GM12865 (cell line): ENCODE measurements around the gene GNAT3.

Experiments
- DNase-seq: peaks from one replicate; pipeline ENCODE4 v3.0.0; 2010; ENCODE audit warnings: low read depth
- H3K4me3 ChIP-seq: 2 replicates; pipeline ENCODE4 v1.5.1; 2011; ENCODE audit warnings: mild to moderate bottlenecking, low read depth, low read length, control low read depth
- TF ChIP-seq, protein P1 (sequence below): IDR thresholded peaks from 2 replicates; pipeline ENCODE4 v1.5.1; 2011; ENCODE audit warnings: low read length, control low read depth, low read depth, inconsistent platforms; ENCODE audit not compliant: insufficient read depth; ENCODE audit errors: missing control alignments

Gene GNAT3

DNA sequence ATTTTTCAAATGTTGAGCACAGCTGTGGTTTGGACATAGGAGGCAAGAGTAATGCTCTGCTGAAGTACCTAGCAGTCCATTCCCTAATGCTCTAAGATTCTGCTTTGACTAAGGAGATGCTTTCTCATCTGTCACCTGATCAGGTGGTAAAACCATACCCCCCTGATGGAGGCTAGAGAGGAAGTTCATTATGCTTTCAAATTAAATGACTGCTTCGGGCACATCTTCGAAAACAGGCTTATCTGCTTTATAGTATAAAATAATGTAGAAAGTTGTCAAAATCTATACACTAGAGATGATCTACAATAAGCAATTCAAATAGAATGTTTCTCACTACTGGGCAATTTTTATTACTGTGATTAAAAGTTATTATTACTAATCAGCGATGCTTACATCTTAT lies at the start of gene GNAT3:
Gene GNAT3, minus strand, starts transcription at position 101 of the 400 bp plus-strand sequence. CDS start 138 bp downstream, outside the sequence.
- TF ChIP-seq, protein P1, sequence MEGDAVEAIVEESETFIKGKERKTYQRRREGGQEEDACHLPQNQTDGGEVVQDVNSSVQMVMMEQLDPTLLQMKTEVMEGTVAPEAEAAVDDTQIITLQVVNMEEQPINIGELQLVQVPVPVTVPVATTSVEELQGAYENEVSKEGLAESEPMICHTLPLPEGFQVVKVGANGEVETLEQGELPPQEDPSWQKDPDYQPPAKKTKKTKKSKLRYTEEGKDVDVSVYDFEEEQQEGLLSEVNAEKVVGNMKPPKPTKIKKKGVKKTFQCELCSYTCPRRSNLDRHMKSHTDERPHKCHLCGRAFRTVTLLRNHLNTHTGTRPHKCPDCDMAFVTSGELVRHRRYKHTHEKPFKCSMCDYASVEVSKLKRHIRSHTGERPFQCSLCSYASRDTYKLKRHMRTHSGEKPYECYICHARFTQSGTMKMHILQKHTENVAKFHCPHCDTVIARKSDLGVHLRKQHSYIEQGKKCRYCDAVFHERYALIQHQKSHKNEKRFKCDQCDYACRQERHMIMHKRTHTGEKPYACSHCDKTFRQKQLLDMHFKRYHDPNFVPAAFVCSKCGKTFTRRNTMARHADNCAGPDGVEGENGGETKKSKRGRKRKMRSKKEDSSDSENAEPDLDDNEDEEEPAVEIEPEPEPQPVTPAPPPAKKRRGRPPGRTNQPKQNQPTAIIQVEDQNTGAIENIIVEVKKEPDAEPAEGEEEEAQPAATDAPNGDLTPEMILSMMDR, result no peak
- DNase-seq, result no peak
- no peak within 1 kb of the TSS for H3K4me3 ChIP-seq

DNA sequence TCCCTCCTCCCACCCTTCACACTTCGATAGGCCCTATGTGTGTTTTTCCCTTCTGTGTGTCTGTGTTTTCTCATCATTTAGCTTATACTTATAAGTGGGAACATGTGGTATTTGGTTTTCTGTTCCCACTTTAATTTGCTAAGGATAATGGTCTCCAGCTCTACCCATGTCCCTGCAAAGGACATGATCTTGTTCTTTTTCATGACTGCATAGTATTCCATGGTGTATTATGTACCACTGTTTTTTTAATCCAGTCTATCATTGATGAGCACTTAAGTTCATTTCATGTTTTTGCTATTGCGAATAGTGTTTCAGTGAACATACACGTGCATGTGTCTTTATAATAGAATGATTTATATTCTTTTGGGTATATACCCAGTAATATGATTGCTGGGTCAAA lies 46.3 kb upstream of the GNAT3 start:
- no peak overlapping the region for H3K4me3 ChIP-seq
- TF ChIP-seq, protein P1, result no peak

DNA sequence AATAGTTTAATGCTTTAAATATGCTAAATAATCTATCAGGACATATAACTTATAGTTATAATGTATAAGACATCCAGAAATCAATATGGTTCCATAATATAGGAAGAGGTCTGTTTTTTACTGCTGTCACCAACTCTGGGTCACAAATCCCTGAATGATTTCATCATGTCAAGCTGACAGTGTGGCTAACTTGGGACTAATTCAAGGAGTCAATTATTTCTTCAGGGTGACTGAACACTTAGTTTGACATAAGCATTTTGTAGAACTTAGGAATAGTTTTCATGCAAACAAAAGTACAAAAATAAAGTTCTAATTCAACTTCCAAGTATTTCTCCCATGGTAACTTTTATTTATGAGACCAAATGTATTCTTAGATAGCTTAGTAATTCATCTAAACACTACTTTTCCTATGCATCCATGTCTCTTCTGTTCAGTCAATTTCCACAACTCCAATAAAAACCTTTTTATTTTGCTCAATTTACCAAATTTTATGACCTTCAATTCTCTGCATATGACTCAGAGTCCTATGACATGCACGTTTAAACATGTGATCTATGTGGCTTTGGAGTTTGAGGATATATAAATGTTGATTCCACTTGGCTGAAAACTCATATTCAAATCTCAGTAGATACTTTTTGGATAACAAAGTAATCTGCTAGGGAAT lies 40.3 kb upstream of the GNAT3 start:
- H3K4me3 ChIP-seq, result no peak overlapping the region
- TF ChIP-seq, protein P1, result no peak
- DNase-seq, result no peak

More for the DNA sequence above, 46.3 kb upstream of the GNAT3 start:
- DNase-seq, result no peak

DNA sequence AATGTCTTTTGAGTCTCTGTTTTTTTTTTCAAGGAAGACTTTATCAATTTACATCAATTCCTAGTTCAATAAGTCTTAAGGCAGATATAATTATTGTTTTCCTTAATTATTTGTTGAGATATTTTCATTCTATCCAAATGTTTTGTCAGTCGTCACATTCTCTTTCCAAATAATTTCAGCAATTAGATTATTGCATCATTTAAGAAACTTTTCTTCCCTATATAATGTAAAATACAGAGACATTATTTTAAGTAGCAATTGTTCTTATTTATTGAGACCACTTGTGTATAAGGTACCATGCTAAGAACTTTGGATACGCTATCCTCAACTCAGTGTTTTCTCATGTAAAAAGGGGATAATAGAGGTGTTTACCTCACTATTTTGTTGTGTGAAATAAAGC lies 38.1 kb upstream of the GNAT3 start:
- no peak for DNase-seq
- TF ChIP-seq, protein P1, result no peak
- no peak overlapping the region for H3K4me3 ChIP-seq

DNA sequence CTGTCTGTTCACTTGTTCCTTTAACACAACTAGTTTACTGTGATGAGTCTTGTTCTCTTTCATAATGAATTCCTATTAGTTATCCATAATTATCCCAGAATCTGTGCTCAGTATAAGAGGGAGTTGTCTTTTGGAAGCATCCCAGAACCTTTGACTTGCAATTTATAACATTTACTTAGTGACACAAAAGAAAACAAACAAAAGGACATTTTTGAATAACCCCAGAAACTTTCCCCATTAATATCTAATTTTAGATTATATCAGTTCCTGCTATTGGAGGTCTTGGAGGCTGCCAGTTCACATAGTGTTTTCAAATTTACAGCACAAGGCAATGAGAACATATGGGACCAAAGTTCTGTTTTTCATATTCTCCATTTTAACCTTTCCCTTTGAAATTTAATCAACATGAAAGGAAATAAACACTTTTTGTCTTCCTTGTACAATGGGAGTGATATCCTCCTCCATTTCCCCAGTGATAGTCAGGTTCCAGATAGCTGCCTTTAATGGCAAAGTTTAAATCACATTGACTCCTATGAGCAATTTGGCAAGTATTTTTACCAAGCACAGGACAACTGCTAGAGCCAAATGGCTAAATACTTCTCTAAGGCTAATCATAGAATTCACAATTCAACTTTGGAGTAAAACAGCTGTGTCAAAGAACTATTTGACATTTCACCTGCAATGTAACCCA lies 37.1 kb upstream of the GNAT3 start:
- DNase-seq, result no peak
- no peak overlapping the region for H3K4me3 ChIP-seq
- TF ChIP-seq, protein P1, result no peak

DNA sequence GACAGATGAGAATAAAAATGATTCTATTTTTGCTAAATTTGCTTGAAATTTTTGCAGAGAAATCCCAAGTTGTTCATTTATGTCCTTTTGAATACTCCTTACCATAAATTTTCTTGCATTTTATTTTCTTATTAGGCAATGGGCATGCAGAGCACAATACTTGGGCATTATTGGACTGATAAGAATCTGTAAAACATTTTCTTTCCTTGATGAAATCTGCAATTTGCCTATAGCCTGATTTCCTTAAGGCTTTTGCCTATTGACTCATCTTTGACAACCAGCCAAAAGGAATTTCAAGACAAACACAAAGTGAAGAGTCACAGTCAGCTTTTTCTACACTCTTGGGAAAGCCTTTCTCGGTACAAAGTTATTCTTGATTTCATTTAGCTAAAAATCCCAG lies 30.5 kb upstream of the GNAT3 start:
- DNase-seq, result no peak
- H3K4me3 ChIP-seq, result no peak overlapping the region
- TF ChIP-seq, protein P1, result no peak

DNA sequence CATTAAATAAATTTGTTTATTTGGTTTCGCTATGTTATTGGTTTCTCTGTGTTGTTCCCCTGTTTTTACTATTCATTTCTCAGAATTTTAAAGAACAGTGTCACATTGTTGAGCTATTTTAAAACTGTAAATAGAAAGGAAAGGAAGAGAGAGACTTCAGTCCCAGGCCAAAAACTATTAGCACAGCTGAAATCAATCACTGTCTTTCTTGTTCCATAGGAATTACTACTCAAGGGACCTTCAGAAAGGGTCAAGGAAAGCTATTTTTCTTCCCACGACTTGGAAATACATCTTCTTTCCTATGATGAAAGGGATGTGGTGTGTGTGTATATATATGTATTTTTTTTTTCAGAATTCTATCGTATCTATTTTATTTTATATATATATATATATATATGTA lies 29.0 kb upstream of the GNAT3 start:
- no peak overlapping the region for H3K4me3 ChIP-seq
- DNase-seq, result no peak
- TF ChIP-seq, protein P1, result no peak
